ENCODE measurements around the gene PAXX. TPM values are rescaled to one million over a fixed set of nuclear protein-coding genes. Genes with fewer than 3 reads are reported as not detected.
A peak's percentile ranks its signal among the peaks of the same experiment; 100 is the strongest.

Gene PAXX
- total and polyA plus RNA-seq, 12 donors: 12.7 to 131 (median 17.1) TPM

DNA sequence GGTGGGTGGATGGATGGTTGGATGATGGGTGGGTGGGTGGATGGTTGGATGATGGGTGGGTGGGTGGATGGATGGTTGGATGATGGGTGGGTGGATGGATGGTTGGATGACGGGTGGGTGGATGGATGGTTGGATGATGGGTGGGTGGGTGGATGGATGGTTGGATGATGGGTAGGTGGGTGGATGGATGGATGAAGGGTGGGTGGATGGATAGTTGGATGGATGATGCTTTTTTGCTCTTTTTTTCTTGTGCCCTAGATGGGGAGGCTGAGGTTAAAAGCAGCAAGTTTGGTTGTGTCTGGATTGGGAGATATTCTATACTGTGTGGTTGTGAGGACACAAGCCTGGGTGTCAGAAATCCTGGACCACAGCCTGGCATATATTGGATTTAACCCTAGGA is 34.8 kb upstream of the PAXX start:
- ATAC-seq: no peak
- TF ChIP-seq, protein P1, sequence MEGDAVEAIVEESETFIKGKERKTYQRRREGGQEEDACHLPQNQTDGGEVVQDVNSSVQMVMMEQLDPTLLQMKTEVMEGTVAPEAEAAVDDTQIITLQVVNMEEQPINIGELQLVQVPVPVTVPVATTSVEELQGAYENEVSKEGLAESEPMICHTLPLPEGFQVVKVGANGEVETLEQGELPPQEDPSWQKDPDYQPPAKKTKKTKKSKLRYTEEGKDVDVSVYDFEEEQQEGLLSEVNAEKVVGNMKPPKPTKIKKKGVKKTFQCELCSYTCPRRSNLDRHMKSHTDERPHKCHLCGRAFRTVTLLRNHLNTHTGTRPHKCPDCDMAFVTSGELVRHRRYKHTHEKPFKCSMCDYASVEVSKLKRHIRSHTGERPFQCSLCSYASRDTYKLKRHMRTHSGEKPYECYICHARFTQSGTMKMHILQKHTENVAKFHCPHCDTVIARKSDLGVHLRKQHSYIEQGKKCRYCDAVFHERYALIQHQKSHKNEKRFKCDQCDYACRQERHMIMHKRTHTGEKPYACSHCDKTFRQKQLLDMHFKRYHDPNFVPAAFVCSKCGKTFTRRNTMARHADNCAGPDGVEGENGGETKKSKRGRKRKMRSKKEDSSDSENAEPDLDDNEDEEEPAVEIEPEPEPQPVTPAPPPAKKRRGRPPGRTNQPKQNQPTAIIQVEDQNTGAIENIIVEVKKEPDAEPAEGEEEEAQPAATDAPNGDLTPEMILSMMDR (IDR thresholded peaks at IDR 0.05): no peak
- intact Hi-C loops (cut with DNase I): no loop called here
- no peaks in the 10 kb centered on the region for H3K9me3 ChIP-seq
- H3K27me3 ChIP-seq: no peaks in the 10 kb centered on the region
- H3K27ac ChIP-seq: no peak overlapping the region
- no peak for DNase-seq
- no peak overlapping the region for H3K4me3 ChIP-seq
- H3K4me1 ChIP-seq: peaks cover 0 to 20% (median 6%) of the 10 kb centered on the region in 9 donors
- 90 to 95% methylated on average over 1 of the region's 1 CpG for WGBS, 2 donors
- H3K36me3 ChIP-seq: no peaks in the 10 kb centered on the region

DNA sequence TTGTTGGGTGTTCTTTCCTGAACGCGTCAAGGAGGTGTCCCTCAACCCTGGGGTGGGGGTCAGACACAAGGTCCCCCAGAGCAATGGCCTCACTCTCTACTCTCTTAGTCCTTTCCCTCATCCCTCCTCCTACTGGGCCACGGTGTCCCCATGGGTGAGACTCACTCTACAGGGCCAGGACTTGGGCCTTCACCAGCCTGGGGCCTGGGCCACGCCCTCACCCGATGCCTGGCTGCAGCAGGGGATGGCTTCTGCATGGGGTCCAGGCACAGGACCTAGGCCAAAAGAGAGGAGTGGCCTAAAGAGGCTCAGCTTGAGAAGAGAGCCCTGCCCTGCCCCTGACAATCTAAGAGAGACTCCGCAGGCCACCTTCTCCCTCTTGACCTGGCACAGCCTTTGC is 34.3 kb upstream of the PAXX start:
- TF ChIP-seq, protein P1 (IDR thresholded peaks at IDR 0.05): no peak
- Histone ChIP-seq H3K4me1 (peaks cover 0 to 19% (median 6%) of the 10 kb centered on the region in 9 donors), H3K27ac (no peak overlapping the region), H3K9me3 (no peaks in the 10 kb centered on the region), H3K27me3 (no peaks in the 10 kb centered on the region), H3K36me3 (no peaks in the 10 kb centered on the region), H3K4me3 (no peak overlapping the region)
- DNase-seq (no peak), ATAC-seq (no peak)
- WGBS, 2 donors: 90 to 93% methylated on average over 6 of the region's 6 CpGs
- intact Hi-C loops (cut with DNase I): no loop called here

DNA sequence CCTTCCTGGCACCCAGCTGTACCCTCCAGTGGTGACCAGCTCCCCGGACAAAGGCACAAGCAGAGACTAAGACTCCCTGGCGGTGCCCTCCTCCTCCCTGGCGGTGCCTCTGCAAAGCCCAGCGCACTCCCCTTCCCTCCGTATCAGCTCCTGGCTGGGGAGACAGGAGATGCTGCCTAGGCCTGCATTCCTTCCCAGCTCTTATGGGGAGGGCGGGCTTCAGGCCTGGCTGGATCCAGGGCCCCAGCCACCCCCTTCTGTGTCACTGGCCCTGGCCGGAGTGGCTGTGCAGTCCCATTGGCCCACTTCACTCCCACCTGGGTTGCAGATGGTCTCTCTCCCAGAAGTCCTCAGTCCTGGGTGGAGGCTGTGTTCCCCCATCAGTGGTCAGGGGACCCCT is 33.7 kb upstream of the PAXX start:
- DNase-seq (no peak), ATAC-seq (no peak)
- TF ChIP-seq, protein P1 (IDR thresholded peaks at IDR 0.05): no peak
- Histone ChIP-seq H3K4me1 (peaks cover 0 to 24% (median 6%) of the 10 kb centered on the region in 9 donors), H3K27me3 (no peaks in the 10 kb centered on the region), H3K36me3 (no peaks in the 10 kb centered on the region), H3K9me3 (no peaks in the 10 kb centered on the region), H3K4me3 (no peak overlapping the region), H3K27ac (no peak overlapping the region)
- intact Hi-C loops (cut with DNase I): no loop called here
- 97 to 99% methylated on average over 7 of the region's 7 CpGs for WGBS, 2 donors

- ATAC-seq (peak in 1 of 8 donors; percentile 15), DNase-seq (peak in 1 of 2 donors; percentile 14)
- H3K27ac ChIP-seq: peak overlapping the region in 1 of 10 donors; percentile 65
- H3K4me3 ChIP-seq: no peak overlapping the region
- H3K4me1 ChIP-seq: peaks cover 0 to 32% (median 8%) of the 10 kb centered on the region in 9 donors
- H3K36me3 ChIP-seq: no peaks in the 10 kb centered on the region
- WGBS, 2 donors: 87 to 90% methylated on average over 28 of the region's 28 CpGs
- TF ChIP-seq, protein P1 (IDR thresholded peaks at IDR 0.05): no peak
- H3K27me3 ChIP-seq: no peaks in the 10 kb centered on the region
- intact Hi-C loops (cut with DNase I): no loop called here
- H3K9me3 ChIP-seq: no peaks in the 10 kb centered on the region
Measured at GRCh38 chr9:136958898-136959850, 33.0 kb upstream of the PAXX start.

Measured in heart right ventricle (tissue), 16 donors.